Astrocyte of the spinal cord (primary cell): ENCODE data around the gene ZNF804B.

Experiments
- DNase-seq: peaks from one replicate; pipeline ENCODE4 v3.0.0; 2011; ENCODE audit warnings: low read depth, low spot score
- H3K4me3 ChIP-seq: 2 replicates; pipeline ENCODE4 v1.5.1; 2011; ENCODE audit warnings: low read depth, mild to moderate bottlenecking, low read length, moderate library complexity
- in situ Hi-C: cut with HindIII; loops from 2 replicates; pipeline ENCODE4 v1.10.0; 2017; ENCODE audit warnings: low sequenced_read_pairs
- TF ChIP-seq, protein P1 (sequence below): IDR thresholded peaks from 2 replicates; pipeline ENCODE4 v1.5.1; 2012; ENCODE audit warnings: low read depth, mild to moderate bottlenecking, low read length, inconsistent platforms

The ZNF804B gene

DNA sequence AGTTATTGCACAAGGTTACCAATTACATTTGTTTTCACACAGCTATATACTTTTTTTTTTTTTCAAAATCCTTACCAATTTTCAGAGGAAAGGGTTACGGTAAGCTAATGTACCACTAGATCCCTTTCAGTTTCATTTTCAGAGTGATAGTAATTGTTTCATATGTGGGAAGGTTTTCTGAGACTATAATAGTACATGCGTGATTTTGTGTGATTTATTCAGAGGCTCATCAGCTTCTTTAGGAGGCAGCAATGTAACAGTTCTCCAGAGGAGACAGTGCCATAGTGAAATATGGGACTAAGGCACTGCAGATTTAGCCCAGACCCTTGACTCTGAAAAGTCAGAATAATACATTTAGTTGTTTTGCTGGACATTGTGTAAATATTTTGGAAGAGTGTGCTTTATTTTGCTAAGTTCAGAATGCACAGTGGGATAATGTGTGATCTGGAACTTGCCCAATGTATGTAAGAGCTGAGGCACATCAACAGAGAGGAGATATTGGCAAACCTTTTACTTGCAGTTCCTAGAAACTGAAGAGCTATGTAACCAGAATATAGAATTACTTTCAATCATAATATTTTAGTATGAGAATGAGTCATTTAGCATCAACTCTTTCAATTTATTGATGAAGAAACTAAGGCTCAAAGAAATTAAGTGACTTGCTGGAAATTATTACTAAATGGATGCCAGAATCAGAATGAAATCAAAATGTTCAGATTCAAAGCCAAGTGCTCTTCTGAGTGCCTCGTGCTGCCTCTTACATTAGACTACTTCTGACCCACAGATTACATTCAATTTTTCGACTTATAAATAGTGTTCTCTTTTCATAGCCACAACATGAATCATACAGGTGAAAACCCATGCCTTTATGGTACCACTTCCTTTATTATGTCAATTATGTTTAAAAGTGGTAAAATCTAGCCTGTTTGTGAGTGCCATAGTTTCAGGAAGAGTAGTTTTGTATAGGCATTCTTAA is 243.8 kb downstream of the ZNF804B start:
- in situ Hi-C loops, result no loop called here
- TF ChIP-seq, protein P1, sequence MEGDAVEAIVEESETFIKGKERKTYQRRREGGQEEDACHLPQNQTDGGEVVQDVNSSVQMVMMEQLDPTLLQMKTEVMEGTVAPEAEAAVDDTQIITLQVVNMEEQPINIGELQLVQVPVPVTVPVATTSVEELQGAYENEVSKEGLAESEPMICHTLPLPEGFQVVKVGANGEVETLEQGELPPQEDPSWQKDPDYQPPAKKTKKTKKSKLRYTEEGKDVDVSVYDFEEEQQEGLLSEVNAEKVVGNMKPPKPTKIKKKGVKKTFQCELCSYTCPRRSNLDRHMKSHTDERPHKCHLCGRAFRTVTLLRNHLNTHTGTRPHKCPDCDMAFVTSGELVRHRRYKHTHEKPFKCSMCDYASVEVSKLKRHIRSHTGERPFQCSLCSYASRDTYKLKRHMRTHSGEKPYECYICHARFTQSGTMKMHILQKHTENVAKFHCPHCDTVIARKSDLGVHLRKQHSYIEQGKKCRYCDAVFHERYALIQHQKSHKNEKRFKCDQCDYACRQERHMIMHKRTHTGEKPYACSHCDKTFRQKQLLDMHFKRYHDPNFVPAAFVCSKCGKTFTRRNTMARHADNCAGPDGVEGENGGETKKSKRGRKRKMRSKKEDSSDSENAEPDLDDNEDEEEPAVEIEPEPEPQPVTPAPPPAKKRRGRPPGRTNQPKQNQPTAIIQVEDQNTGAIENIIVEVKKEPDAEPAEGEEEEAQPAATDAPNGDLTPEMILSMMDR, result no peak
- DNase-seq, result peak; percentile 31
- no peak overlapping the region for H3K4me3 ChIP-seq

DNA sequence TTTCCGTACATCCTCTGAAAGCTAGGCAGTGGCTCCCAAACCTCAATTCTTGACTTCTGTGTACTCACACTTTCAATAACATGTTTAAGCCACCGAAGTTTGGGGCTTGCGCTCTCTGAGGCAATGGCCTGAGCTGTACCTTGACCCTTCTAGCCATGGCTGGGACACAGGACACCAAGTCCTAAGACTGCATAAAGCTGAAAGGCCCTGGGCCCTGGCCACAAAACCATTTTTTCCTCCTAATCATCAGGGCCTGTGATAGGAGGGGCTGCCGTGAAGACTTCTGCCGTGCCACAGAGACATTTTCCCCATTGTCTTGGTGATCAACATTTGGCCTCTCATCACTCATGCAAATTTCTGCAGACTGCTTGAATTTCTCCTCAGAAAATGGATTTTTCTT is 252.5 kb downstream of the ZNF804B start:
- TF ChIP-seq, protein P1, result no peak
- in situ Hi-C loops, result no loop called here
- H3K4me3 ChIP-seq, result no peak overlapping the region
- DNase-seq, result no peak

DNA sequence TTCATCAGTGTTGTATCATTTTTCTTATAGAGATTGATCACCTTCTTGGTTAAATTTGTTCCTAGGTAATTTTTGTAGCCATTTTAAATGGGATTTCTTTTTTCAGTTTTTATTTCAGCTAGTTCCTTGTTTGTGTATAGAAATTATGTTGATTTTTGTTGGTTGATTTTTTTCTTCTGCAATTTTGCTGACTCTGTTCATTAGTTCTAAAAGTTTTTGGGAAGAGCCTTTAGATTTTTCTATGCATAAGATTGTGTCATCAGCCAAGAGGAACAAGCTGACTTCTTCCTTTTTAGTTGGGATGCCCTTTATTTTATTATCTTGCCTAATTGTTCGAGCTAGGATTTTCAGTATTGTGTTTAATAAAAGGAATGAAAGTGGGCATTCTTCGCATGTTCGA is 258.2 kb downstream of the ZNF804B start:
- DNase-seq, result no peak
- no peak overlapping the region for H3K4me3 ChIP-seq
- TF ChIP-seq, protein P1, result no peak
- in situ Hi-C loops, result no loop called here

DNA sequence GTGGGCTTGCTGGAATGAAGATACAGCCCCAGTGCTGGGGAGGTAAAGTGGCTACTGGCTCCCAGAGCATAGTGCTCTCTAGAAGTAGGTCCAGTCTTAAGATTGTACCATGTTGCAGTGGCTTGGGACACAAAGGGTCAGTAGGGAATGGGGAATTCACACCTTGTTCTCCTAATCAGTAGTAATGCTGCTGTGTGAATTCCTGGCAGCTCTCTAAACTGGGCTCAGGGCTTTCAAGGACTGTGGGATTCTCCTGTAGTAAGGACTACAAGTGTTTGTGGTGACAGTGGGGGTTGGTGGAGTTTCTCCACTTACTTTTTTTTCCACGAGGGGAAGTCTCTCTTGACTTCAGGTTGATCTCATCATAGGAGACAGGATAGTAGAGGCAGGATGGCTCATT is 262.2 kb downstream of the ZNF804B start:
- DNase-seq, result no peak
- in situ Hi-C loops, result no loop called here

DNA sequence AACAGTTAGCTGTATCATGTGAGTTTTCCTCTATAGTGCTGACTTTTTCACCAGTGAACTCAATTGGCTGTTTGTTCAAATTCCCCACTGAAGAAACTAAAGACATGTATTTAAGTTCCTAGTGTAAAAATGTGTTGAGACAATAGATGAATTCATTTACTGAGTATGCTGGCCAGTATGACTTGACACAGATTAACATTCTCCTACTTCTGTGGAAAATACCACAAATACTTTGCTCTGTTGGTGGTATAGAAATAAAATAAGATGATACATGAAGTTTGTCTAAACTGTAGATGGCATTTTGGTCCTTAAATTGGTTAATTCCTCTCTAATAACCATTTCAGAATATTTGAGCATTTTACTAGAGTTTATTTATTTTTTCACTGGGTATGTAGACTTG is 263.7 kb downstream of the ZNF804B start:
- TF ChIP-seq, protein P1, result no peak
- no peak overlapping the region for H3K4me3 ChIP-seq
- in situ Hi-C loops, result no loop called here
- DNase-seq, result peak; percentile 30

More for the DNA sequence above, 262.2 kb downstream of the ZNF804B start:
- TF ChIP-seq, protein P1, result no peak
- no peak overlapping the region for H3K4me3 ChIP-seq

DNA sequence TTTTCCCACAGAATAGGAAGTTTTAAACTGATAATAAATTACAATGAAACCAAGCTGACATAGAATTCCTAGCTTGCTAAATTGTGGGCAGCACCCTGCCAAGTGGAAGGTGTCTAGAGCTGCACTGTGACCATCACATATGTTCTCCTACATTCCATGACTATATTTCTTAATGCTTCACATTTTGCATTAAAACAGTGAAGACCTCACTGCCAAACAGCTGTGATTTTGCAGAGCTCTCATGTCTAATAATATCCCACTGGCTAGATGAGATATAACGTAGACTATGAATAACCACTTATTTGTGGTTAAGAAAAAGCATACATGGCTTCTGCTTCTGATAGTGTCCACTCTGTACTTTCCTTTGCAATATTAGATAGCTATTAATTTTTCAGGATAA is 264.4 kb downstream of the ZNF804B start:
- TF ChIP-seq, protein P1, result no peak
- no peak overlapping the region for H3K4me3 ChIP-seq
- peak; percentile 35 for DNase-seq
- in situ Hi-C loops, result no loop called here
